GM19397 (cell line): ENCODE measurements around the gene ARHGAP35.
"Not testable (repeated sequence)": the region's sequence is repeated elsewhere in the genome, so short reads cannot be mapped to it uniquely, and the experiment has no call there.

Experiments
- ATAC-seq: cut with Tn5 transposase; IDR thresholded peaks from one replicate; pipeline ENCODE4 v1.9.1; 2021; ENCODE audit warnings: mild to moderate bottlenecking, moderate library complexity; ENCODE audit not compliant: unreplicated experiment

ARHGAP35 gene

DNA sequence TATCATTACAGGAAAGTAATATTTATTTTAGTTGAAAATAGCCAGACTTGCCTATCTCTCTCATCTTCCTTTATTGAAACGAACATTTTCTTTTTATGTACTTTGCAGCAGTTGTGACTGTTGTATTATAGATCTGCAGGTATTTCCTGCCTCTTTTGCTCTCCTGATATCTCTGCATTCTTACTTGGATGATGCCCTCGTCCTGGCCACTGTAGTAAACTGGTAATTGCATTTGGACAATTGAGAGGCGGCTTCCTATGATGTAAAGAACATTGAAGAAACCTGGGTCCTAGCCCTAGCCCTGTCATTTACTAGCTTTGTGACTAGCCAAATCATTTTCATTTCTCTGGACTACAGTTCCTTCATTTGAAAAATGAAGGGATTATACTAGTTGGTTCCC, 6.4 kb downstream of the ARHGAP35 start:
- no peak for ATAC-seq

GRCh38 chr19:46868025-46868802, 7.4 kb downstream of the ARHGAP35 start:
- no peak for ATAC-seq

DNA sequence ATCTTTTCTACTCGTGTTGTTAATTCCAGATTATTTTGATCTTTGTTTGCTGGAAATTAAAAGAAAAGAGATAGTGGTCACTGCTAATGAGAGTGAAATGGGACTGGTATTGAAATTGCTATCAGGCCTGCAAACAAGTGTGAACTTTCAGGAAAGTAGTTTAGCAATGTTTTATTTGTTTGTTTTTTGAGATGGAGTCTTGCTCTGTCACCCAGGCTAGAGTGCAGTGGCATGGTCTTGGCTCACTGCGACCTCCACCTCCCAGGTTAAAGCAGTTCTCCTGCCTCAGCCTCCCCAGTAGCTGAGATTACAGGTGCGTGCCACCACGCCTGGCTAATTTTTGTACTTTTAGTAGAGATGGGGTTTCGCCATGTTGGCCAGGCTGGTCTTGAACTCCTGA, 10.4 kb downstream of the ARHGAP35 start:
- ATAC-seq, result not testable (repeated sequence)

DNA sequence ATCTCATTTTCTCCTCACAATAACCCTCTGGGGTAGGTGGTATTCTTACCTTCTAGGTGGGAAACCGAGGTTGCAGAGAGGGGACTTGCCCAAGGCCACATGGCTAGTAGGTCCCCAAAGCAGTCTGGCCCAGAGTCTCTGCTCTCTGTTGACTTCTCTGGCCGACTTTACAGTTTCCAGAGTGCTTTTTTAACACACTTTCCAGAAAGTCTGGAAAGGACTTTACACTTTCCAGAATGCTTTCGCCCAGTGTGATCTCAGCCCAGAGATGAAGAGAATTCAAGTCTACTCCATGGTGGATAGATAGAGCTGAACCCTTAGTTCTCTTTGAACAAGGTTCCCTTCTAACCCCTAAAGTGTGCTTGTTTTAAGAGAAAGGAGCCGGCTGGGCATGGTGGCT, 12.2 kb downstream of the ARHGAP35 start:
- ATAC-seq, result no peak

GRCh38 chr19:46875234-46875633, 14.4 kb downstream of the ARHGAP35 start:
- no peak for ATAC-seq

- no peak for ATAC-seq
Observed at GRCh38 chr19:46875657-46876056, 14.9 kb downstream of the ARHGAP35 start.

DNA sequence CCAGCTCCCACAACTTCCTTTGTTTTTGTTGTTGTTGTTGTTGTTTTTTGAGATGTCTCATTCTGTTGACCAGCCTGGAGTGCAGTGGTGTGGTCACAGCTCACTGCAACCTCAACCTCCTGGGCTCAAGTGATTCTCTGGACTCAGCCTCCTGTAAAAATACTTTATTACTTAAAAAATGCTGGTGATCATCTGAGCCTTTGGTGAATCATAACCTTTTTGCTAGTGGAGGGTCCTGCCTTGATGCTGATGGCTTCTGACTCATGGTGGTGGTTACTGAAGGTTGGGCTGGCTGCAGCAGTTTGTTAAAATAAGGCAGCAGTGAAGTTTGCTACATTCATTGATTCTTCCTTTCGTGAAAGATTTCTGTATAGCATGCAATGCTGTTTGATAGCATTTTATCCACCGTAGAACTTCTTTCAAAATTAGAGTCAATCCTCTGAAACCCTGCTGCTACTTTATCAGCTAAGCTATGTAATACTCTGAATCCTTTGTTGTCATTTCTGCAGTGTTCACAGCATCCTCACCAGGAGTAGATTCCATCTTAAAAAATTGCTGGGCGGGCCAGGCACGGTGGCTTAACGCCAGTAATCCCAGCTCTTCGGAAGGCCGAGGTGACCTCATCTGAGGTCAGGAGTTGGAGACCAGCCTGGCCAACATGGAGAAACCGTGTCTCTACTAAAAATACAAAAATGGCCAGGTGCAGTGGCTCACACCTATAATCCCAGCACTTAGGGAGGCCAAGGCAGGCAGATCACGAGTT, 18.0 kb downstream of the ARHGAP35 start:
- ATAC-seq, result no peak

DNA sequence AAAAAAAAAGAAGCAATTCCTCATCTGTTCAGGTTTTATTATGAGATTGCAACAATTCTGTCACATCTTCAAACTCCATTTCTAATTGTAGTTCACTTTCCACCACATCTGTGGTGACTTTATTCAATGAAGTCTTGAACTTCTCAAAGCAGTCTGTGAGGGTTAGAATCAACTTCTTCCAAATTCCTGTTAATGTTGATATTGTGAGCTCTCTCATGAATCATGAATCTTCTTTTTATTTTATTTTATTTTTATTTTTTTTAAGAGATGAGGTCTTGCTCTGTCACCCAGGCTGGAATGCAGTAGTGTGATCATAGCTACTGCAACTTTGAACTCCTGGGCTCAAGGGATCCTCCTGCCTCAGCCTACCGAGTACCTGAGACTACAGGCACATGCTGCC, 19.6 kb downstream of the ARHGAP35 start:
- no peak for ATAC-seq

DNA sequence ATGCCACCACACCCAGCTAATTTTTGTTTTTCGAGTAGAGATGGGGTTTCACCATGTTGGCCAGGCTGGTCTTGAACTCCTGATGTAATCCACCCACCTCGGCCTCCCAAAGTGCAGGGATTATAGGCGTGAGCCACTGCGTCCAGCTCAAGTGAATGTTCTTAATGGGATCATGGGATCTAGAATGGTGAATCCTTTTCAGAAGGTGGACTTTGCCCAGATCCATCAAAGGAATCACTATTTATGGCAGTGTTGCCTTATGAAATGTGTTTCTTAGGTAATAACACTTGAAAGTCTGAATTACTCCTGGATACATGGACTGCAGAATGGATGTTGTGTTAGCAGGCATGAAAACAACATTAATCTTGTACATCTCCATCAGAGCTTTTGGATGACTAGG, 20.3 kb downstream of the ARHGAP35 start:
- no peak for ATAC-seq

DNA sequence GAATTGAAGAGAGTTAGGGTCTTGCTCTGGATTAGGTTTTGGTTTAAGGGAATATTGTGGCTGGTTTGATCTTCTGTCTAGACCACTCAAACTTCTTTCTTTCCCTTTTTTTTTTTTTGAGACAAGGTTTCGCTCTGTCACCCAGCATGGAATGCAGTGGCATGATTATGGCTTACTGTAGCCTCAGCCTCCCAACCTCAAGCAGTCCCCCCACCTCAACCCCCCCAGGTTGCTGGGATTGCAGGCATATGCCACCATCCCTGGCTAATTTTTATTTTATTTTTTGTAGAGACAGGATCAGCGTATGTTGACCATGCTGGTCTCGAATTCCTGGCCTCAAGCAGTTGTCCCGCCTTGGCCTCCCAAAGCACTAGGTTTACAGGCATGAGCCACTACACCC, 21.2 kb downstream of the ARHGAP35 start:
- ATAC-seq, result no peak

DNA sequence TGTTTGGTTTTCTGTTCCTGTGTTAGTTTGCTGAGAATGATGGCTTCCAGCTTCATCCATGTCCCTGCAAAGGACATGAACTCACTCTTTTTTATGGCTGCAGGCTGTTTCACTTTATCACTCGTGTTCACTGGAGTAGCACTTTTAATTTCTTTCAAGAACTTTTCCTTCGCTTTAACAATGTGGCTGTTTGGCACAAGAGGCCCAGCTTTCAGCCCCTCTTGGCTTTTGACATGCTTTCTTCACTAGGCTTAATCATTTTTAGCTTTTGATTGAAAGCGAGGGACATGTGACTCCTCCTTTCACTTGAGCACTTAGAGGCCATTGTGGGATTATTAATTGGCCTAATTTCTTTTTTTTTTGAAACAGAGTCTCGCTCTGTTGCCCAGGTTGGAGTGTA, 22.0 kb downstream of the ARHGAP35 start:
- not testable (repeated sequence) for ATAC-seq

- ATAC-seq, result no peak
Observed at GRCh38 chr19:46885411-46885810, 24.6 kb downstream of the ARHGAP35 start.

- ATAC-seq, result no peak
Observed at GRCh38 chr19:46886546-46887239, 25.9 kb downstream of the ARHGAP35 start.

DNA sequence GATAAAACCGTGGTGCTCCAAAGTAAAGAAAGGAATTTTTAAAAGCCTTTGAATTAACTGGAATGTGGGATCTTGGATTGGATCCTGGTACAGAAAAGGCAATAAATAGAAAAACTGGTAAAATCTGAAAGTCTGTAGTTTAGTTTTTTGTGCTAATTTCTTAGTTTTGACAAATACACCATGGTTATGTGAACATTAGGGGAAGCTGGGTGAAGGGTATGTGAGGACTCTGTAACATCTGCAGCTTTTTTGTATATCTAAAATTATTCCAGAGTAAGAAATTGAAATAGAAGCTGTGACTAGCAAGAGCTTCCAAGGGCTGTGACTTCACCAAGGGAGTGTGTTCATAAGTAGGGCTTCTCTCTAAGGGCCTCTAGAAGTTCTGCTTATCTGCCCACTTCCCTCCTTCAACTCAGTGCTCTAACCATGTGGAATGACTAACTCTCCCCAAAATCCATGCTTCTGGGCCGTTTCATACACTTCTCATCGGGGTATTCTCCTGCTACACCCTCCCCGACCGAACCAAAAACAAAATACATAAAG, 26.5 kb downstream of the ARHGAP35 start:
- no peak for ATAC-seq

DNA sequence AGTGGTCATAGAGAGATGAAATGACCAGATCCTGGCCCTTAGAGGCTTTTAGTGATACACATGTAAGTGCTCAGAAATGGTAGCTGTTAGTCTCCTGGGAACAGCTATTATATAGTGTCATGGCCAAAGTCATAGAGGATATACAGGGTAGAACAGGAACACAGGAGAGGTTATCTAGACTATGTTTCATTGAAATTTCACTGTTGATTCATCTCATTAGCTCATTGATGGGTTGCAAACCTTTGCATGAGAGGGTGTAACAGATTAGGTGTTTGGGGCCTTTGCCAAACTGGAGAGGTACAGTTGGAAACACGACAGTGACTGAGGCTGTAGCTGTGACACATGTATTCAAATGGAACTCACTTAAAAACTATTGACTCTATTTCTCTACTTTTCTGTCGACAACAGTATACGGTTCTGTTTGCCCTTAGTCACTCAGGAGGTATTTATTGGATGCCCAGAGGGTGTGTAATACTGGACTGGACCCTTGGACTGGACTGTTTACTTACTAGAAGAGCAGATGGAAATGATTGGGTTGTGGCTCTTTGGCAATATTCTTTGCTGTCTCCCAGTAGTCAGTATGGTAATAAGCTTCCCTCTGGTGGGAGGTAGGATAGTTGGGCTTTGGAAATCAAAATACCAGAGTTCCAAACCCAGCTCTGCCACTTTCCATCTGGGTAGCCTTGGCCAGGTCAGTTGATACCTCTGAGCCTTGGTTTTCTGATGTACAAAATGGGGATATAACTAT, 29.8 kb downstream of the ARHGAP35 start:
- no peak for ATAC-seq

DNA sequence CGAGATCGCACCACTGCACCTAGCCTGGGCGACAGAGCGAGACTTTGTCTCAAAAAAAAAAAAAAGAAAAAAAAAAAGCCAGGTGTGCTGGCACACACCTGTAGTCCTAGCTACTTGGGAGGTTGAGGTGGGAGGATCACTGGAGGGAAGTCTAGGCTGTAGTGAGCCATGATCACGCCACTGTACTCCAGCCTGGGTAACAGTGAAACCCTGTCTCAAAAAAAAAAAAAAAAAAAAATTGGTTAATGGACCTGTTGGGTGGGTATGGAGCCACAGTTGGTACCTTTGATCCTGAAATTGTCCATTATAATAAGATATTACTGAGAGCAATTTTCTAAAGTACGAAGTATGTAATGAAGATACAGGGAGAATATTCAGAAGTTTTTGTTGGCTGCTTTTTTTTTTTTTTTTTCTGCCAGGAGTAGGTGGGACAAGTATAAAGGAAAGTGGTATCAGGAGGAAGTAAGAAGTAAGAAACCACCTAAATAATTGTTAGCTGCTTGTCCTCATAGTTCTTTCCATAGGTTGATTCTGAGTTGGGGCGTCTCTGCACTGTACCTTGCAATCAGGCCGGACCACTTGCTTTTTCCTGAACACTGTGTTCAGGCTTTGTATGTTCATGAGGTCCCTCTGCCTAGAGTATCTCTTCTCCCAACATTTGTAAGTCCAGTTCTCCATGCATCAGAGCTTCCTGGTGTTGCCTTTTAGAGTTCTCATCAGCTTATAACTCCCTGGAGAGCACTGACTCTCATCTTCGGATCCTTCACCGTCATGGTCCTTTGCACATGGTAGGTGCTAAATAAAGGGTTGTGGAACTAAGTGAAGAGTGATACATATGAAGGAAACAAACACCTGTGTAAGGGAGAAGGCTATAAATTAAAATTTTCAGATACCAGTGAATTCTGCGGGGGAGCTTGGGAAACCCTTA, 31.7 kb downstream of the ARHGAP35 start:
- ATAC-seq, result no peak

GRCh38 chr19:46896076-46896794, 35.4 kb downstream of the ARHGAP35 start:
- no peak for ATAC-seq

GRCh38 chr19:46898731-46899130, 37.9 kb downstream of the ARHGAP35 start:
- ATAC-seq, result no peak

GRCh38 chr19:46900341-46900740, 39.5 kb downstream of the ARHGAP35 start:
- no peak for ATAC-seq
